ENCODE results near the gene C11orf54.

- TF ChIP-seq CTCF (IDR thresholded peaks at IDR 0.05 in 4 of 5, conservative IDR thresholded peaks at IDR 0.05 in 1 of 5) (no peak), POLR2A (IDR thresholded peaks at IDR 0.05) (no peak)
These were observed 25.0 kb downstream of the C11orf54 start for GRCh38 chr11:93766504-93766903.

Data from gastrocnemius medialis (tissue), 4 donors.